MM.1S (cell line): ENCODE results near the gene ZBTB7C.

Experiments used
- DNase-seq: peaks from one replicate; pipeline ENCODE4 v3.0.0-alpha.2; 2015
- H2AFZ ChIP-seq: fragments of 300-600 bp; sonication (generic); 2 replicates; pipeline ENCODE4 v1.6.0; 2016; ENCODE audit warnings: antibody characterized with exemption, low read length
- H3F3A ChIP-seq: fragments of 300-600 bp; sonication (generic); 2 replicates; pipeline ENCODE4 v1.6.1; 2016; ENCODE audit warnings: mild to moderate bottlenecking, antibody characterized with exemption, low read length, moderate library complexity, mixed read lengths; ENCODE audit not compliant: insufficient read depth
- H3K27ac ChIP-seq: fragments of 300-600 bp; sonication (generic); 2 replicates; pipeline ENCODE4 v1.5.1; 2016; ENCODE audit warnings: mild to moderate bottlenecking, low read length
- H3K27me3 ChIP-seq: fragments of 300-600 bp; sonication (generic); replicated peaks from 2 replicates; pipeline ENCODE4 v1.6.0; 2016; ENCODE audit warnings: low read length; ENCODE audit not compliant: insufficient read depth
- H3K36me3 ChIP-seq: fragments of 300-600 bp; sonication (generic); replicated peaks from 2 replicates; pipeline ENCODE4 v1.6.1; 2016; ENCODE audit warnings: mild to moderate bottlenecking, low read length, mixed read lengths; ENCODE audit not compliant: insufficient read depth
- H3K4me1 ChIP-seq: fragments of 300-600 bp; sonication (generic); 2 replicates; pipeline ENCODE4 v1.6.1; 2016; ENCODE audit warnings: low read length, mixed read lengths
- H3K4me2 ChIP-seq: fragments of 300-600 bp; sonication (generic); 2 replicates; pipeline ENCODE4 v1.6.0; 2016; ENCODE audit warnings: low read depth, low read length
- H3K4me3 ChIP-seq: fragments of 300-600 bp; sonication (generic); 2 replicates; pipeline ENCODE4 v1.5.1; 2016; ENCODE audit warnings: low read length, mixed read lengths
- H3K79me2 ChIP-seq: fragments of 300-600 bp; sonication (generic); 2 replicates; pipeline ENCODE4 v1.6.1; 2016; ENCODE audit warnings: mixed run types, low read length, mixed read lengths
- H3K9ac ChIP-seq: fragments of 300-600 bp; sonication (generic); 2 replicates; pipeline ENCODE4 v1.6.1; 2016; ENCODE audit warnings: low read length, mixed read lengths
- H3K9me2 ChIP-seq: fragments of 300-600 bp; sonication (generic); replicated peaks from 2 replicates; pipeline ENCODE4 v1.6.1; 2016; ENCODE audit warnings: mild to moderate bottlenecking, low read length, mixed read lengths; ENCODE audit not compliant: insufficient read depth
- H3K9me3 ChIP-seq: fragments of 300-600 bp; sonication (generic); replicated peaks from 2 replicates; pipeline ENCODE4 v1.6.1; 2016; ENCODE audit warnings: mild to moderate bottlenecking, low read length, mixed read lengths; ENCODE audit not compliant: insufficient read depth
- H4K20me1 ChIP-seq: fragments of 300-600 bp; sonication (generic); 2 replicates; pipeline ENCODE4 v1.6.1; 2016; ENCODE audit warnings: mild to moderate bottlenecking, low read length, moderate library complexity, mixed read lengths; ENCODE audit not compliant: insufficient read depth
- CTCF ChIP-seq: fragments of 300-600 bp; sonication (generic); IDR thresholded peaks from 2 replicates; pipeline ENCODE4 v1.5.1; 2016; ENCODE audit warnings: antibody characterized with exemption, low read length, mixed read lengths
- EZH2 ChIP-seq: fragments of 300-600 bp; sonication (generic); optimal IDR thresholded peaks from 2 replicates; pipeline ENCODE3; 2017; ENCODE audit warnings: low read depth, mild to moderate bottlenecking, antibody characterized with exemption, low read length, mixed read lengths
- EZH2phosphoT487 ChIP-seq: fragments of 300-600 bp; sonication (generic); IDR thresholded peaks from 2 replicates; pipeline ENCODE4 v1.6.1; 2018; ENCODE audit warnings: antibody characterized with exemption, low read length

ZBTB7C gene

GRCh38 chr18:47981320-47981719 lies 427.9 kb downstream of the ZBTB7C start:
- TF ChIP-seq CTCF: no peak
- H2AFZ ChIP-seq: no peak overlapping the region
- H4K20me1 ChIP-seq: no peaks in the 10 kb centered on the region
- no peaks in the 10 kb centered on the region for H3F3A ChIP-seq
- no peak for DNase-seq
- H3K9me3 ChIP-seq: no peaks in the 10 kb centered on the region
- no peak overlapping the region for H3K4me2 ChIP-seq
- H3K36me3 ChIP-seq: no peaks in the 10 kb centered on the region
- H3K27ac ChIP-seq: no peak overlapping the region
- H3K9me2 ChIP-seq: no peaks in the 10 kb centered on the region
- no peaks in the 10 kb centered on the region for H3K4me1 ChIP-seq
- no peaks in the 10 kb centered on the region for H3K79me2 ChIP-seq
- no peak overlapping the region for H3K9ac ChIP-seq
- no peak overlapping the region for H3K4me3 ChIP-seq
- H3K27me3 ChIP-seq: no peaks in the 10 kb centered on the region

GRCh38 chr18:47979611-47980200 lies 429.5 kb downstream of the ZBTB7C start:
- Histone ChIP-seq H3K9me2 (no peaks in the 10 kb centered on the region), H3K27ac (no peak overlapping the region), H4K20me1 (no peaks in the 10 kb centered on the region), H3K4me2 (no peak overlapping the region), H3F3A (no peaks in the 10 kb centered on the region), H3K79me2 (no peaks in the 10 kb centered on the region), H3K27me3 (no peaks in the 10 kb centered on the region), H3K9me3 (no peaks in the 10 kb centered on the region), H3K9ac (no peak overlapping the region), H3K4me3 (no peak overlapping the region), H3K4me1 (no peaks in the 10 kb centered on the region), H2AFZ (no peak overlapping the region), H3K36me3 (no peaks in the 10 kb centered on the region)
- no peak for TF ChIP-seq EZH2
- TF ChIP-seq EZH2phosphoT487: no peak
- TF ChIP-seq CTCF: no peak
- DNase-seq: no peak

GRCh38 chr18:47978603-47979002 lies 430.6 kb downstream of the ZBTB7C start:
- H3K9me2 ChIP-seq: no peaks in the 10 kb centered on the region
- H3K4me2 ChIP-seq: no peak overlapping the region
- no peak overlapping the region for H3K9ac ChIP-seq
- no peaks in the 10 kb centered on the region for H3K4me1 ChIP-seq
- DNase-seq: no peak
- H3K79me2 ChIP-seq: no peaks in the 10 kb centered on the region
- no peak for TF ChIP-seq EZH2phosphoT487
- TF ChIP-seq EZH2: no peak
- no peaks in the 10 kb centered on the region for H3F3A ChIP-seq
- H3K9me3 ChIP-seq: no peaks in the 10 kb centered on the region
- no peak overlapping the region for H2AFZ ChIP-seq
- no peaks in the 10 kb centered on the region for H4K20me1 ChIP-seq
- no peaks in the 10 kb centered on the region for H3K27me3 ChIP-seq
- H3K36me3 ChIP-seq: no peaks in the 10 kb centered on the region
- no peak overlapping the region for H3K4me3 ChIP-seq
- no peak overlapping the region for H3K27ac ChIP-seq

GRCh38 chr18:47978141-47978540 lies 431.0 kb downstream of the ZBTB7C start:
- H3K79me2 ChIP-seq: no peaks in the 10 kb centered on the region

More at GRCh38 chr18:47978141-47978540, 431.0 kb downstream of the ZBTB7C start:
- Histone ChIP-seq H3K4me3 (no peak overlapping the region), H3K9me2 (no peaks in the 10 kb centered on the region), H2AFZ (no peak overlapping the region), H4K20me1 (no peaks in the 10 kb centered on the region), H3K9me3 (no peaks in the 10 kb centered on the region), H3K27me3 (no peaks in the 10 kb centered on the region), H3K4me1 (no peaks in the 10 kb centered on the region), H3K4me2 (no peak overlapping the region), H3F3A (no peaks in the 10 kb centered on the region), H3K27ac (no peak overlapping the region), H3K36me3 (no peaks in the 10 kb centered on the region), H3K9ac (no peak overlapping the region)
- no peak for DNase-seq
- TF ChIP-seq CTCF (no peak), EZH2phosphoT487 (no peak), EZH2 (no peak)
